GM21447 (cell line): ENCODE data around the gene POLR2H.

Source experiments
- ATAC-seq: cut with Tn5 transposase; IDR thresholded peaks from one replicate; pipeline ENCODE4 v1.9.1; 2021; ENCODE audit not compliant: unreplicated experiment

The POLR2H gene

GRCh38 chr3:184386047-184386806 is 24.7 kb downstream of the POLR2H start:
- no peak for ATAC-seq

- ATAC-seq = no peak
Observed at GRCh38 chr3:184387174-184387714, 25.7 kb downstream of the POLR2H start.

GRCh38 chr3:184388164-184388935 is 26.8 kb downstream of the POLR2H start:
- no peak for ATAC-seq

GRCh38 chr3:184388936-184389230 is 27.4 kb downstream of the POLR2H start:
- ATAC-seq = no peak

GRCh38 chr3:184389384-184389783 is 27.9 kb downstream of the POLR2H start:
- no peak for ATAC-seq

GRCh38 chr3:184389935-184390528 is 28.5 kb downstream of the POLR2H start:
- ATAC-seq = no peak

GRCh38 chr3:184391266-184391665 is 29.8 kb downstream of the POLR2H start:
- no peak for ATAC-seq

GRCh38 chr3:184395320-184395660 is 33.8 kb downstream of the POLR2H start:
- no peak for ATAC-seq

- no peak for ATAC-seq
Observed at GRCh38 chr3:184399410-184399809, 37.9 kb downstream of the POLR2H start.

GRCh38 chr3:184405075-184406030 is 43.8 kb downstream of the POLR2H start:
- no peak for ATAC-seq

- no peak for ATAC-seq
Observed at GRCh38 chr3:184409331-184409926, 47.9 kb downstream of the POLR2H start.

- ATAC-seq = no peak
Observed at GRCh38 chr3:184409946-184410500, 48.5 kb downstream of the POLR2H start.

- no peak for ATAC-seq
Observed at GRCh38 chr3:184414418-184415202, 53.1 kb downstream of the POLR2H start.

GRCh38 chr3:184415203-184415490 is 53.6 kb downstream of the POLR2H start:
- no peak for ATAC-seq

GRCh38 chr3:184417619-184418327 is 56.3 kb downstream of the POLR2H start:
- peak; percentile 86 for ATAC-seq
